K562 (cell line): ENCODE data around the gene TOX2. TPM values are rescaled to one million over a fixed set of nuclear protein-coding genes. Genes with fewer than 3 reads are reported as not detected.

ENCODE experiments used
- ATAC-seq: fragments of 200-7000 bp; cut with Tn5 transposase; 3 replicates; pipeline ENCODE4 v1.9.1; 2020; ENCODE audit warnings: moderate library complexity
- BruUV-seq: library from RNA; stranded (reverse); fragments of 400-500 nt; replicated peaks from 2 replicates; lab custom pipeline; 2021; lab: Mats Ljungman, UMichigan
- CTCF ChIA-PET: fragments of 300-600 bp; formaldehyde crosslinking; extraction: SDS; loops from one replicate; lab custom pipeline; 2021; ENCODE audit warnings: low intra/inter-chr PET ratio; lab: Yijun Ruan, JAX
- POLR2A ChIA-PET: fragments of 300-600, 350-650 bp; sonication (Branson Sonifier 250); formaldehyde crosslinking; extraction: SDS; loops from one replicate; lab custom pipeline; 2021; ENCODE audit warnings: antibody characterized with exemption, inconsistent platforms; lab: Yijun Ruan, JAX
- DNase-seq, 4 experiments: peaks; one replicate each; pipeline versions ENCODE4 v3.0.0 to v3.0.0-alpha.2; 2011 to 2018; ENCODE audit warnings: low spot score in 3 of 4, mixed read lengths in 3 of 4; ENCODE audit errors: extremely low read depth in 1 of 4
- FAIRE-seq: peaks from 2 replicates; lab custom pipeline; 2011; peaks lifted over from hg19 to GRCh38; lab: Jason Lieb, UNC
- H2AFZ ChIP-seq: 2 replicates; pipeline ENCODE4 v1.6.0; 2011; ENCODE audit warnings: low read depth, low read length, control low read depth, inconsistent platforms
- H3K27ac ChIP-seq: fragments of 200-600 bp; 3 replicates; pipeline ENCODE4 v1.8.0; 2011; ENCODE audit warnings: low read depth, mild to moderate bottlenecking, control low read depth, inconsistent platforms, low read length, moderate library complexity, mixed read lengths; ENCODE audit errors: extremely low read depth
- H3K27me3 ChIP-seq, 2 experiments: fragments of 300-600 bp in 1 of 2; 2 replicates in 1 of 2; 3 replicates in 1 of 2; pipeline versions ENCODE4 v1.6.0 to v1.8.0; 2011; ENCODE audit warnings: inconsistent platforms in 2 of 2, low read length in 2 of 2, mild to moderate bottlenecking in 1 of 2, mixed read lengths in 1 of 2, moderate library complexity in 1 of 2; ENCODE audit not compliant: control insufficient read depth in 2 of 2, insufficient read depth in 2 of 2
- H3K36me3 ChIP-seq: fragments of 300-600 bp; 3 replicates; pipeline ENCODE4 v1.8.0; 2011; ENCODE audit warnings: mild to moderate bottlenecking, low read length, inconsistent platforms; ENCODE audit not compliant: control insufficient read depth, insufficient read depth
- H3K4me1 ChIP-seq, 2 experiments: fragments of 200-600 bp in 1 of 2; replicated peaks in 1 of 2; 2 replicates in 1 of 2; 3 replicates in 1 of 2; pipeline versions ENCODE4 v1.5.1 to v1.8.0; 2011; ENCODE audit warnings: inconsistent platforms in 2 of 2, low read length in 2 of 2, mild to moderate bottlenecking in 1 of 2, mixed read lengths in 1 of 2, moderate library complexity in 1 of 2; ENCODE audit not compliant: control insufficient read depth in 2 of 2, insufficient read depth in 2 of 2
- H3K4me2 ChIP-seq: 2 replicates; pipeline ENCODE4 v1.6.1; 2011; ENCODE audit warnings: low read length, control low read depth, inconsistent platforms, mixed read lengths; ENCODE audit not compliant: insufficient read depth
- H3K4me3 ChIP-seq: fragments of 200-600 bp; sonication (generic), shearing (Covaris generic); 2 replicates; pipeline ENCODE4 v1.5.1; 2016; ENCODE audit warnings: control low read depth, inconsistent platforms
- H3K79me2 ChIP-seq: fragments of 200-600 bp; 3 replicates; pipeline ENCODE4 v1.8.0; 2011; ENCODE audit warnings: low read length, inconsistent platforms; ENCODE audit not compliant: control insufficient read depth, insufficient read depth
- H3K9ac ChIP-seq, 2 experiments: 2 replicates each; pipeline versions ENCODE4 v1.6.0 to v1.6.1; 2011; ENCODE audit warnings: low read depth in 2 of 2, low read length in 2 of 2, control low read depth in 1 of 2, inconsistent platforms in 1 of 2, mild to moderate bottlenecking in 1 of 2, mixed read lengths in 1 of 2; ENCODE audit not compliant: insufficient read depth in 1 of 2
- H3K9me1 ChIP-seq: one replicate; pipeline ENCODE4 v1.6.0; 2011; ENCODE audit warnings: inconsistent platforms, mild to moderate bottlenecking, low read length, moderate library complexity; ENCODE audit not compliant: control insufficient read depth, insufficient read depth
- H3K9me3 ChIP-seq: replicated peaks from 2 replicates; pipeline ENCODE4 v1.5.1; 2011; ENCODE audit warnings: low read depth, low read length, inconsistent platforms; ENCODE audit not compliant: control insufficient read depth, insufficient read depth
- H4K20me1 ChIP-seq: replicated peaks from 2 replicates; pipeline ENCODE4 v1.6.1; 2011; ENCODE audit warnings: low read length, inconsistent platforms, mixed read lengths; ENCODE audit not compliant: control insufficient read depth, insufficient read depth
- GATAD2B ChIP-seq: fragments of 450-650 bp; IDR thresholded peaks from 2 replicates; pipeline ENCODE4 v1.6.1; 2017; ENCODE audit warnings: mild to moderate bottlenecking, borderline replicate concordance
- NCOA2 ChIP-seq, 2 experiments: fragments of 450-650 bp; IDR thresholded peaks; 2 replicates each; pipeline ENCODE4 v1.6.1; 2018; ENCODE audit warnings: mild to moderate bottlenecking in 2 of 2, moderate library complexity in 1 of 2; ENCODE audit not compliant: partially characterized antibody in 2 of 2
- NEUROD1 ChIP-seq: fragments of 150-350 bp; IDR thresholded peaks from 2 replicates; pipeline ENCODE4 v1.6.1; 2014; ENCODE audit warnings: borderline replicate concordance, low read length, low read depth; ENCODE audit not compliant: partially characterized antibody
- NFE2 ChIP-seq: IDR thresholded peaks from 2 replicates; pipeline ENCODE4 v1.6.1; 2014; ENCODE audit warnings: antibody characterized with exemption, low read depth
- NR3C1 ChIP-seq: sonication (generic); formaldehyde crosslinking; IDR thresholded peaks from 2 replicates; pipeline ENCODE4 v1.8.1; 2022; ENCODE audit warnings: missing genetic modification reagents
- PRMT5 ChIP-seq: sonication (generic); formaldehyde crosslinking; IDR thresholded peaks from 2 replicates; pipeline ENCODE4 v1.5.0; 2020; ENCODE audit warnings: missing genetic modification reagents
- SETDB1 ChIP-seq: IDR thresholded peaks from one replicate; pipeline ENCODE4 v1.6.1; 2012; ENCODE audit warnings: low read length, control low read depth, inconsistent platforms
- ZFP36 ChIP-seq: fragments of 150-350 bp; IDR thresholded peaks from 2 replicates; pipeline ENCODE4 v1.6.1; 2018; ENCODE audit warnings: low read length, low read depth; ENCODE audit not compliant: partially characterized antibody
- ZMIZ1 ChIP-seq, 2 experiments: fragments of 150-350 bp in 1 of 2; IDR thresholded peaks; 2 replicates each; pipeline ENCODE4 v1.6.1; 2012 to 2016; ENCODE audit warnings: low read depth in 2 of 2, low read length in 2 of 2, mild to moderate bottlenecking in 1 of 2, moderate library complexity in 1 of 2
- ZNF41 ChIP-seq: fragments of 250-450 bp; sonication (Bioruptor Pico); conservative IDR thresholded peaks from 2 replicates; pipeline ENCODE4 v1.4.0; 2020; ENCODE audit warnings: mild to moderate bottlenecking
- ZNF764 ChIP-seq: fragments of 250-450 bp; sonication (Bioruptor Pico); IDR thresholded peaks from 2 replicates; pipeline ENCODE4 v1.4.0; 2020; ENCODE audit warnings: low read depth, mild to moderate bottlenecking, moderate library complexity
- WGBS: fragments of 100-300 bp; shearing (Covaris generic); methylation state at CpG from one replicate; pipeline ENCODE4 v1.1.6; 2016; ENCODE audit warnings: low coverage, mixed read lengths; ENCODE audit not compliant: insufficient coverage; ENCODE audit errors: missing lambda C conversion rate; 5-methylcytosine and 5-hydroxymethylcytosine counted together
- in situ Hi-C: fragments of 300-500 bp; cut with MboI; formaldehyde crosslinking; loops from 4 replicates; pipeline ENCODE4 v1.15.0; 2018; ENCODE audit warnings: inconsistent platforms, mixed read lengths
- intact Hi-C: fragments of 100-400 bp; cut with micrococcal nuclease; formaldehyde crosslinking; loops from 2 replicates; pipeline ENCODE4 v1.14.2; 2022
- polyA plus RNA-seq, 8 experiments: library from polyadenylated mRNA; depleted of rRNA in 4 of 8; stranded (reverse) in 5 of 8; unstranded in 3 of 8; fragments of >200 nt; fragmentation: Nextera tagmentation in 2 of 8; fragmentation: Illumina TruSeq in 1 of 8; extraction: Ambion mirVana in 2 of 8; extraction: Trizol in 1 of 8; gene quantifications; 2 replicates each; pipeline versions ENCODE4 v1.2.1 to v1.2.3, GENCODE V29; 2011 to 2014; ENCODE audit warnings: inconsistent platforms in 1 of 8, missing spikeins in 1 of 8
- total RNA-seq, 7 experiments: library from RNA; depleted of rRNA in 6 of 7; stranded (reverse); fragments of >200 nt in 6 of 7; fragmentation: Illumina TruSeq in 2 of 7; extraction: Trizol in 2 of 7; gene quantifications; 2 replicates each; pipeline versions ENCODE4 v1.2.1 to v1.2.3, GENCODE V29; 2011 to 2021; ENCODE audit warnings: low replicate concordance in 1 of 7
- TF ChIP-seq, protein P1 (sequence below), 2 experiments: fragments of 450-650 bp in 1 of 2; sonication (generic) in 1 of 2; formaldehyde crosslinking; conservative IDR thresholded peaks; 2 replicates each; pipeline versions ENCODE4 v1.4.0 to v1.8.1; 2020 to 2022; ENCODE audit warnings: mild to moderate bottlenecking in 1 of 2, missing genetic modification reagents in 1 of 2

TOX2 gene
- total and polyA plus RNA-seq, 9 of the 15 experiments (the other 6 are each of a cell fraction or from before 2014, with no cell fraction given), result not detected

DNA sequence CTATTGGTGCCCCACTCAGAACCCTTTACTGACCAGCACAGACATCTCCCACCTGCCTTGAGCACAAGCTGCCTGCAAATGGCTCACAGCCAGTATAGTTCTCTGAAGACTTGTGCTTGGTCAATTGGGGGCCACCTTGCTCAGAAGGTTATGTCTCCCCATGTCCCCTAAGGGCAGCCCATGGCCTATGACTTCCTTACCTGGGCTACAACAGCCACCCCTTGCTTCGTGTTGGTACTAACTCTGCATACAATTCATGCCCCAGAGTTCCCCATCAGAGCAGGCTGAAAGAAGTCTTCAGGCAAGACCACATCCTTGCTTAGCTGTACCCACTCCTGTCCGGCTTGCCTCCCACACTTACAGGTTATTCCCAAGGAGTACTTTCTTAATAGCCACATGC lies 57.4 kb downstream of the TOX2 start:
- no peaks in the 10 kb centered on the region for H3K9me3 ChIP-seq
- TF ChIP-seq, protein P1, sequence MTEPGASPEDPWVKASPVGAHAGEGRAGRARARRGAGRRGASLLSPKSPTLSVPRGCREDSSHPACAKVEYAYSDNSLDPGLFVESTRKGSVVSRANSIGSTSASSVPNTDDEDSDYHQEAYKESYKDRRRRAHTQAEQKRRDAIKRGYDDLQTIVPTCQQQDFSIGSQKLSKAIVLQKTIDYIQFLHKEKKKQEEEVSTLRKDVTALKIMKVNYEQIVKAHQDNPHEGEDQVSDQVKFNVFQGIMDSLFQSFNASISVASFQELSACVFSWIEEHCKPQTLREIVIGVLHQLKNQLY (CRISPR knock-in tag; conservative IDR thresholded peaks at IDR 0.05), result no peak
- no peak for TF ChIP-seq SETDB1
- TF ChIP-seq PRMT5 (CRISPR knock-in tag), result no peak
- TF ChIP-seq ZNF41 (CRISPR knock-in tag), result no peak
- no peaks in the 10 kb centered on the region for H3K36me3 ChIP-seq
- intact Hi-C loops, result no loop called here
- CTCF ChIA-PET, result no interaction called here
- FAIRE-seq (no peak), DNase-seq (no peak), ATAC-seq (no peak)
- H3K27ac ChIP-seq, result no peak overlapping the region
- H3K9ac ChIP-seq, result no peak overlapping the region
- in situ Hi-C loops, result no loop called here
- no peak overlapping the region for H2AFZ ChIP-seq
- no peaks in the 10 kb centered on the region for H3K9me1 ChIP-seq
- no peaks in the 10 kb centered on the region; a peak in 1 of 5 replicates for H3K4me1 ChIP-seq
- POLR2A ChIA-PET, result interaction anchor here (0.6 to 1.6 kb wide), 2 partner anchors 9 to 12 kb away, joined by 3 read pairs; no protein-coding TSS in a partner anchor
- no peaks in the 10 kb centered on the region for H3K79me2 ChIP-seq
- H3K4me3 ChIP-seq, result no peak overlapping the region
- no TSS peak for BruUV-seq
- H3K4me2 ChIP-seq, result no peak overlapping the region
- H4K20me1 ChIP-seq, result no peaks in the 10 kb centered on the region
- 0% methylated on average over 2 of the region's 2 CpGs for whole genome bisulfite sequencing
- peaks cover 0 to 14% of the 10 kb centered on the region in 2 experiments; a peak in 3 of 5 replicates for H3K27me3 ChIP-seq

- intact Hi-C loops (no loop called here), in situ Hi-C loops (no loop called here)
- no peaks in the 10 kb centered on the region for H3K36me3 ChIP-seq
- no peak overlapping the region for H3K4me2 ChIP-seq
- H3K27ac ChIP-seq, result no peak overlapping the region
- ATAC-seq (no peak), DNase-seq (no peak), FAIRE-seq (no peak)
- H3K9me1 ChIP-seq, result no peaks in the 10 kb centered on the region
- no peaks in the 10 kb centered on the region for H4K20me1 ChIP-seq
- H3K9me3 ChIP-seq, result no peaks in the 10 kb centered on the region
- no TSS peak for BruUV-seq
- H3K4me3 ChIP-seq, result no peak overlapping the region
- H3K27me3 ChIP-seq, result peaks cover 0 to 14% of the 10 kb centered on the region in 2 experiments; a peak in 3 of 5 replicates
- H2AFZ ChIP-seq, result no peak overlapping the region
- no peak overlapping the region for H3K9ac ChIP-seq
- POLR2A ChIA-PET, result interaction anchor here (0.6 kb wide), 1 partner anchor 10 kb away, joined by 3 read pairs; no protein-coding TSS in a partner anchor
- WGBS, result 6% methylated on average over 2 of the region's 2 CpGs
- no peaks in the 10 kb centered on the region for H3K79me2 ChIP-seq
- no peaks in the 10 kb centered on the region; a peak in 1 of 5 replicates for H3K4me1 ChIP-seq
- CTCF ChIA-PET, result no interaction called here
- TF ChIP-seq NEUROD1 (no peak), ZMIZ1 (IDR thresholded peaks at IDR 0.05; ENCODE audit: low read depth in 2 of 2, low read length in 2 of 2) (no peak), NFE2 (no peak), ZNF764 (no peak), ZFP36 (no peak), GATAD2B (no peak), NCOA2 (IDR thresholded peaks at IDR 0.05; ENCODE audit: partially characterized antibody in 2 of 2) (no peak), NR3C1 (CRISPR knock-in tag) (no peak)
Observed at GRCh38 chr20:43972692-43973091, 58.0 kb downstream of the TOX2 start.
